ENCODE measurements around the gene OLFML2B.

Gene OLFML2B

GRCh38 chr1:161987303-161987702, 36.4 kb downstream of the OLFML2B start:
- intact Hi-C loops (cut with DNase I) = no loop called here
- no peak for DNase-seq

DNA sequence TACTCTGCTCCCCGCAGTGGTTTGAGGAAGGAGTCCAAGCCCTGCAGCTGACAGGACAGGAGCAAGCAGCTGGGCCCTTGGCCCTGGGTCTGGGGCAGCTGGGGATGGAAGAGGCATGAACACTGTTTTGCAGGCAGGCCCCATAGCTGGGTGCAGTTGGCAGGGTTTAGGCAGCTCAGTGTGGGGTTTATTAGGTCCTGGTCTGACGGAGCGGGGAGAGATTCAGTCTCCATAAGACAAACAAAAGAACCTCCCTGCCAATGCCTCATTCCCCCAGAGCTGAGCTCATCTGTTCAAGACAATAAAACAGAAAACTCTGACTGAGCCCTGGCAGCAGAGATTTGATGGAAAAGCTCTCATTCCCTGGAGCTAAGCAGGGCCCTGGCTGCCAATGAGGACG, 37.3 kb downstream of the OLFML2B start:
- peak; percentile 26 to 89 (median 69) for DNase-seq
- intact Hi-C loops (cut with DNase I) = no loop called here

DNA sequence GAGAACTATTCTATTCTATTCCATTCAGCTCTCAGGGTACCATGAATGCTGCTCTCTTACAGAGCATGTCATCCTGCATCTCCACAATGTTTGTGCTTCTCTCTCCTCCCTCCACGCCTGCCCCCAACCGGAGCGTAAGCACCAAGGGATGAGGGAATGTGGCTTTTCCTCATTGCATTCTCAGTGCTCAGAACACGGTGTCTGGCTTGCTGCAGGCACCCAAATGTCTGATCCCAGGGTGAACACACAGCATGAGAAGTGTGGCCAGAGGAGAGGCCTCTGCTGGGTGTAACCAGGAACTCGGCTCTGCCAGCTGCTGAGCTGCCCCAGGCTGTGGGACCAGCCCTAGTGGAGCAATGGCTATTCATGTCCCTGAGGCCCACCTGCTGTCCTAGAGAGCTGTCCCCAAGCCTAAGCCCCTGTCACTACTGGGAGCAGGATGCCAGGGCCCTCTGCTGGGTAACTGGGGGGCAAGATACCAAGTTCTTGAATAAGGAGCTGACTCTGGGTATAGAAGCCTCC, 38.3 kb downstream of the OLFML2B start:
- no peak for DNase-seq
- intact Hi-C loops (cut with DNase I) = no loop called here

GRCh38 chr1:161983725-161984124, 39.9 kb downstream of the OLFML2B start:
- intact Hi-C loops (cut with DNase I) = no loop called here
- DNase-seq = no peak

GRCh38 chr1:161982917-161983316, 40.8 kb downstream of the OLFML2B start:
- DNase-seq = no peak
- intact Hi-C loops (cut with DNase I) = no loop called here

- DNase-seq = no peak
- intact Hi-C loops (cut with DNase I) = no loop called here
Observed at GRCh38 chr1:161982507-161982895, 41.2 kb downstream of the OLFML2B start.

DNA sequence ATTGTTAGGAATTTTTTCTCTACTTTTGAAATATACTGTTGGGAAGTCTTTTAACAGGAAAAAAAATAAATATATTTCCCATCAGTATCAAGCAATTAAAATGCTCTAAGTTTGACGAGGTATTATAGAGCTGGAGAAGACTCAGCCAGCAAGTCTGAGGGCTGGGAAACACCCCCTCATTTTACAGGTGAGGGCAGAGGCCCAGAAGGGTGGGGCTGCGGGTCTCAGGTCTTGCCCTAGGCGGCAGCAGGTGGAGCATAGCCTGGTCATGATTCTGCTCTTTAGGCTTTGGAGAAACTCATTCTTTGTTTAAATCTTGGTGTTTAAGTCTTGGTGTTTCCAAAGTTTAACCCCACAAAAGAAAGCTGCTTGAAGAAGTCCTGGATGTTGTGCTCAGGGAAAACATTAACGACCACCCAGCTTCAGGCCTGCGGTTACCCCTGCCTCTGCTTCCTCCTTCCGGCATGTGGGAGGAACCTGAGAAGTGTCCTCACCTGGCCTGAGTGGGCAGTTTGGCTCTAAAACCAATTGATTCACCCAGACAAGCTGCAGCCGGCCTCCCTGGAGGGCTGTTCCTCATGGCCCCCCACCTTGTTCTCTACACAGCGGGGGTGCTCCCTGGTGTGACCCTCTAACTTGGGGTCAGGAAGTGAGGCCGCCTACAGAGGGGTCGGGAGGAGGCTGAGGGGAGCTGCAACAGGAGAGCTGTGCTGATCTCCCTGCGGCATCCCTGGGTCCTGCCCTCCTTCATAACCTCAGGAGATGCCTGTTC, 41.7 kb downstream of the OLFML2B start:
- intact Hi-C loops (cut with DNase I) = no loop called here
- DNase-seq = peak in 1 of 42 donors; percentile 19

GRCh38 chr1:161981126-161981525, 42.5 kb downstream of the OLFML2B start:
- intact Hi-C loops (cut with DNase I) = no loop called here
- DNase-seq = peak in 2 of 42 donors; percentile 12 to 19

DNA sequence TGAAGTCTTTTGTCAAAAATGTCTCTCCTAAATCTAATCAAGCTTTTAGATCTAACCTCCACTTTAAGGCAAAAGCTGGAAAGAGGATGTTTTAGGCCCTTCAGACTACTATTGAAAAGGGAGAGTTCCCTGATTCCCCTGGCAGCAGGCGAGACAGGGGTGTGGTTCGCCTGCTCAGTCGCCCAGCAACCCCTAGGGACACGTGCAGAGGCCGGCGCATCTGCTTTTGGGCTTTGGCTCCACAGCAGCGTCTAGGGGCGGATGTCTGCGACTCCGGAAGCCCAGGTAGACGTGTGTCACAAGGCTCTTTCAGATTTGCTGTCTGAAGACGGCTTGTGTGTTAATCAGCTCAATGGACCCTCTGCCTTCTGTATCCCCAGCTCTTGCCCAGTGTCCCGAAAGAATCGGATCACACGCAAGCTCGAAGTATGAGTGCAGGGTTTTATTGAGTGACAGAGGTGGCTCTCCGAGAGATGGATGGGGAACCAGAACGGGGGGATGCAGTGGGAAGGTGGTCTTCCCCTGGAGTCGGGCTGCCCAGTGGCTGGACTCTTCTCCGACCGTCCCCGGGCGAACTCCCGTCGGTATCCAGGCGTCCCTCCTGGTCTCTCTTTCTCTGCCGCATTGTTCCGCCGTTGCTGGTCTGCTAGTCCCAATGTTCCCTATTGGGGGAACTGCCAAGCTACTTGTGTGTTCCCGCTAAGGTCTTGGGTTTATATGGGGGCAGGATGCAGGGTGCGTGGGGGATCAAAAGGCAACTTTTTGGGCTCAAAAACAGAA, 45.5 kb downstream of the OLFML2B start:
- peak in 1 of 42 donors; percentile 32 for DNase-seq
- intact Hi-C loops (cut with DNase I) = no loop called here

DNA sequence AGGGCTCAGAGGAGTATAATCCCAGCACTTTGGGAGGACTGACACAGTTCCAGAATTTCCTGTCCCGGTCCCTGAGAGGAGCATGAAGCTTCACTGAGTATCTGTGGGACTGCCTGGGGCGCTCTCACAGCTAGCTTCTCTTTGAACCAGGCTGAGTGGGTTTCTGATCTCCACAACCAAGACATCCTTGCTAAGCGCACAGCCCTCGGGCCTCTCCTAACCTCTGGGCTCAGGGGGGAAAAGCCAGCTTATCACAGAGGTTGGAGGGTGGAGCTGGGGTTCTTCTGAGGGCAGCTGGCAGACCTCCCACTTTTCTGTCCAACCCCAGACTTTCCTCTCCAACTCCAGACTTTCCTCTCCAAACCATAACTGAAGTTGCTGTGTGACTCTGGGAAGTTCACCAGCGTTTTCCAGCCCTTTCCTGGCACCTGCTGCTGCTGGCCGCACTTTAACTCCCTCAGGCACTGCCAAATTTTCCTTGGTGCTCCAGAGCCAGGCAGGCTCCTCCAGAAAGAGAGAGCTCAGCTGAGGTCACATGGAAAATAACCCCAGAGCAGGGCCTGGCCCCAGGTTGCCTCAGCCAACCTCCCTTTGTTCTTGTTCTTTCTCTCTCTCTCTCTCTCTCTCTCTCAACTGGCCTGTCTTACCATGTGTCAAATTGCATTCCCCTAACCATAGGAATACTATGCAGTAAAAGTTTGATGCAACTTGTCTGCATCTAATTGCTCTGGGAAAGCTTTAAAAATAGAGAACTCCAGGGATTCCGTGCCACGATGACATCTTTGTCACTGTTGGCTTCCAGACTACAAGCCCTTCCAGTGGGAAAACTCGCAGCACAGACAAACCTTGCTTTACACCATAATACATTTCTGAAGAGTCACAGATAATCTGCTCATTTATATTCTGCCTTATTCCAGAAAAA, 49.5 kb downstream of the OLFML2B start:
- peak in 5 of 42 donors; percentile 19 to 45 (median 33) for DNase-seq
- intact Hi-C loops (cut with DNase I) = no loop called here

DNA sequence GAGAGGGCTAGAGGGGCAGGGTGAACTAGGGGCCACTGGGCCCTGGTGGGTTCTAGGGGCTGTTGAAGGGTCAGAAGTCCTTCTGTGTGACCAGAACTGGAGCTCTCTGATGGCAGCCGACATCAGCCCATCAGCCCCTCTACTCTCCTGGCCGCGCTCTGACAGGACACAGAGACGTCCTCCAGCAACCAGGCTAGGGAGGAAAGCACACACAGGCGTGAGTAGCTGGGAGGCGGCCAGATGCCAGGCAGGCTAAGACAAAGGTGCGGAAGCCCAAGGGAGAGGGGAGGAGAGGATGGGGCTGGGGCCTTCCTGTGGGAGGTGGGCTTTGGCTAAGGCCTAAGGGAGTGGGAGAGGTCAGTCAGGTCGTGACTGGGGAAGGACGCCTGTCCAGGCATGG, 50.8 kb downstream of the OLFML2B start:
- no peak for DNase-seq
- intact Hi-C loops (cut with DNase I) = no loop called here

DNA sequence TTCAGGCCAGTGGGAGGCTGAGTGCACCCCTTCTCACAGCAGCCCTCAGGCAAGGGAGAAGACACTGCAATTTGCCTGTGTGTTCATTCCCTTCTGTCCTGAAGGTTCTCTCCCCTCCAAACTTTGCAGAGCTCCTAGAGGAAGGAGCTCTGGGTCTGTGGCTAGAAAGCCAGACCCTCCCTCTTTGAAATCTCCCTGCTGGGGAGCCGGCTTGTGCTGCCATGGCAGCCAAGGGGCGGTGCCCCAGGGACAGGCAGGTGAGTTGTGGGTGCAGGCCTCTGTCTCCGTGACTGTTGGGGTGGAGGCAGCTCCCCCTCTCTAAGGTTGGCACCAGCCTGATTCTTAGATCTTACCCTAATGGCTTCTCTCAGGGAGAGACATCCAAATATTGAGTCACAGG, 53.0 kb downstream of the OLFML2B start:
- DNase-seq = peak in 6 of 42 donors; percentile 21 to 60 (median 33)
- intact Hi-C loops (cut with DNase I) = no loop called here

- intact Hi-C loops (cut with DNase I) = no loop called here
- no peak for DNase-seq
Observed at GRCh38 chr1:161970036-161970435, 53.6 kb downstream of the OLFML2B start.

- intact Hi-C loops (cut with DNase I) = no loop called here
- DNase-seq = no peak
Observed at GRCh38 chr1:161966067-161966466, 57.6 kb downstream of the OLFML2B start.

DNA sequence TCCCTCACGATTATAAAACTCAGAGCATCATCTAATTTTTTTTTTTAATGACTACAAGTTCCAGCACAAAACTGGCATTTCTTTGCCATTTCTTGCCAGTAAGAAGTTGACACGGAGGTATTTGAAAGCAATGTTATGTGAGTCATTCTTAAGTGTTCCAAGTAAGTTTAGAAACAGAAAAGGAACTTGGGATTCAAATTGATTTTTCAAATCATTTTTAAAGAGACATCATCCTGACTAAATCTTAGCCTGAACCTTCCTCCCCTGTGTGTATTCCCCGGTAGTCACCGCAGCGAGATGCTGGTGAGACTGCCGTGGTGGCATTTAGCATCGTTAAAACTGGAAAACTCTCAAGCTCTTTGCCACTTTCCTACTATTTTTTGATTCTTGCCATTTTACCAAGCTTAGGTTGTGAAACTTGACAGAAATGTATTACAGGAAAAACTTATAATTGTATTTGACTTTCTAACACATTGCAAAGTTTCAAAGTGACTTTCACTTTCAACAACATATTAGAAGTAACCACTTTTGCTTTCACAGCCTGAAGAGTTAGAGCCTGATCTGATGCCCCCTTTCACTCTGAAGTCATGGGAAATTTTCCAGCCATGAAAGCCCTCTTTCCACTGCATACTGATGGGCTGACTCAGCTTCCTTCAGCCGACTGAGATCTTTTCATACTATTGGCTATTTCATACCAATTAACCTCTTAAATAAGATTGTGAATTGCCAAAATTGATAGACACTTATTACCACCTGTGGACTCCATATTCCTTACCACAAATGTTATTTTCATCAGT, 61.4 kb downstream of the OLFML2B start:
- DNase-seq = peak in 4 of 42 donors; percentile 23 to 52 (median 30)
- intact Hi-C loops (cut with DNase I) = no loop called here

DNA sequence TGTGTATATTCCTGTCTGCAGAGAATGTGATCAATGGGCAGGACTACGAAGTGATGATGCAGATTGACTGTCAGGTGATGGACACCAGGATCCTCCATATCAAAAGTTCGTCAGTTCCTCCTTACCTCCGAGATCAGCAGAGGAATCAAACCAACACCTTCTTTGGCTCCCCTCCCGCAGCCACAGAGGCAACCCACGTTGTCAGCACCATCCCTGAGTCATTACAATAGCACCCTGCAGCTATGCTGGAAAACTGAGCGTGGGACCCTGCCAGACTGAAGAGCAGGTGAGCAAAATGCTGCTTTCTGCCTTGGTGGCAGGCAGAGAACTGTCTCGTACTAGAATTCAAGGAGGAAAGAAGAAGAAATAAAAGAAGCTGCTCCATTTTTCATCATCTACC, 65.2 kb downstream of the OLFML2B start:
- DNase-seq = peak; percentile 19 to 92 (median 68)
- intact Hi-C loops (cut with DNase I) = no loop called here

- DNase-seq = no peak
Observed at GRCh38 chr1:161956930-161957329, 66.7 kb downstream of the OLFML2B start.

GRCh38 chr1:161956097-161956496, 67.6 kb downstream of the OLFML2B start:
- no peak for DNase-seq
- intact Hi-C loops (cut with DNase I) = no loop called here

More at GRCh38 chr1:161956930-161957329, 66.7 kb downstream of the OLFML2B start:
- intact Hi-C loops (cut with DNase I) = no loop called here
